ENCODE data around the gene ANKRD66.
A peak's percentile ranks its signal among the peaks of the same experiment; 100 is the strongest.
"Not testable (repeated sequence)": the region's sequence is repeated elsewhere in the genome, so short reads cannot be mapped to it uniquely, and the experiment has no call there.

ANKRD66 gene

GRCh38 chr6:46746696-46747095, at the start of gene ANKRD66:
Gene ANKRD66, plus strand, starts transcription at chr6:46746933. Its CDS starts 5,016 bp downstream, at chr6:46751949.
- DNase-seq = no peak

GRCh38 chr6:46699970-46700369, 46.8 kb upstream of the ANKRD66 start:
- DNase-seq = no peak

GRCh38 chr6:46704562-46704961, 42.2 kb upstream of the ANKRD66 start:
- peak; percentile 54 for DNase-seq

- DNase-seq = no peak
These were observed 40.3 kb upstream of the ANKRD66 start for GRCh38 chr6:46706464-46706863.

GRCh38 chr6:46711491-46711890, 35.2 kb upstream of the ANKRD66 start:
- DNase-seq = no peak

- DNase-seq = peak; percentile 49
These were observed 31.6 kb upstream of the ANKRD66 start for GRCh38 chr6:46715141-46715540.

GRCh38 chr6:46719099-46719498, 27.6 kb upstream of the ANKRD66 start:
- no peak for DNase-seq

- DNase-seq = no peak
These were observed 26.3 kb upstream of the ANKRD66 start for GRCh38 chr6:46720401-46720800.

- no peak for DNase-seq
These were observed 16.9 kb upstream of the ANKRD66 start for GRCh38 chr6:46729787-46730326.

- peak; percentile 59 for DNase-seq
These were observed 15.7 kb upstream of the ANKRD66 start for GRCh38 chr6:46730921-46731461.

GRCh38 chr6:46733341-46733801, 13.4 kb upstream of the ANKRD66 start:
- no peak for DNase-seq

- DNase-seq = no peak
These were observed 11.6 kb upstream of the ANKRD66 start, which contains the start of gene PLA2G7 for GRCh38 chr6:46734867-46735719. Gene PLA2G7, minus strand, starts transcription at chr6:46735375. Its CDS starts 12,484 bp downstream, at chr6:46722891.

- DNase-seq = no peak
These were observed 11.1 kb upstream of the ANKRD66 start for GRCh38 chr6:46735720-46736031.

- no peak for DNase-seq
These were observed 9.8 kb upstream of the ANKRD66 start for GRCh38 chr6:46736906-46737305.

GRCh38 chr6:46741482-46741881, 5.3 kb upstream of the ANKRD66 start:
- DNase-seq = no peak

- DNase-seq = no peak
These were observed 4.8 kb upstream of the ANKRD66 start for GRCh38 chr6:46741910-46742309.

GRCh38 chr6:46743425-46744158, 3.1 kb upstream of the ANKRD66 start:
- no peak for DNase-seq

GRCh38 chr6:46744159-46744725, 2.5 kb upstream of the ANKRD66 start:
- not testable (repeated sequence) for DNase-seq

GRCh38 chr6:46745973-46746372, 760 bp upstream of the ANKRD66 start:
- DNase-seq = no peak

- no peak for DNase-seq
These were observed 2.3 kb downstream of the ANKRD66 start for GRCh38 chr6:46748940-46749503.

- no peak for DNase-seq
These were observed 3.0 kb downstream of the ANKRD66 start for GRCh38 chr6:46749731-46750130.

- DNase-seq = no peak
These were observed 4.9 kb downstream of the ANKRD66 start for GRCh38 chr6:46751658-46752057.

GRCh38 chr6:46755865-46756264, 9.1 kb downstream of the ANKRD66 start:
- DNase-seq = no peak
